Pulmonary artery endothelial cell (primary cell): ENCODE results near the gene FRMD4A. TPM values are rescaled to one million over a fixed set of nuclear protein-coding genes. Genes with fewer than 3 reads are reported as not detected.
"Not testable (repeated sequence)": the region's sequence is repeated elsewhere in the genome, so short reads cannot be mapped to it uniquely, and the experiment has no call there.

Experiments
- DNase-seq: peaks from one replicate; pipeline ENCODE4 v3.0.0-alpha.2; 2011; ENCODE audit warnings: low read depth, low spot score
- total RNA-seq: library from RNA; depleted of rRNA; stranded (reverse); fragments of >200 nt; gene quantifications from 2 replicates; pipeline ENCODE4 v1.2.3, GENCODE V29; 2014

The FRMD4A gene
- total RNA-seq, 1 donor from 2014 or later = 95.3 TPM

GRCh38 chr10:13828284-13828683 lies 502.4 kb downstream of the FRMD4A start:
- not testable (repeated sequence) for DNase-seq

DNA sequence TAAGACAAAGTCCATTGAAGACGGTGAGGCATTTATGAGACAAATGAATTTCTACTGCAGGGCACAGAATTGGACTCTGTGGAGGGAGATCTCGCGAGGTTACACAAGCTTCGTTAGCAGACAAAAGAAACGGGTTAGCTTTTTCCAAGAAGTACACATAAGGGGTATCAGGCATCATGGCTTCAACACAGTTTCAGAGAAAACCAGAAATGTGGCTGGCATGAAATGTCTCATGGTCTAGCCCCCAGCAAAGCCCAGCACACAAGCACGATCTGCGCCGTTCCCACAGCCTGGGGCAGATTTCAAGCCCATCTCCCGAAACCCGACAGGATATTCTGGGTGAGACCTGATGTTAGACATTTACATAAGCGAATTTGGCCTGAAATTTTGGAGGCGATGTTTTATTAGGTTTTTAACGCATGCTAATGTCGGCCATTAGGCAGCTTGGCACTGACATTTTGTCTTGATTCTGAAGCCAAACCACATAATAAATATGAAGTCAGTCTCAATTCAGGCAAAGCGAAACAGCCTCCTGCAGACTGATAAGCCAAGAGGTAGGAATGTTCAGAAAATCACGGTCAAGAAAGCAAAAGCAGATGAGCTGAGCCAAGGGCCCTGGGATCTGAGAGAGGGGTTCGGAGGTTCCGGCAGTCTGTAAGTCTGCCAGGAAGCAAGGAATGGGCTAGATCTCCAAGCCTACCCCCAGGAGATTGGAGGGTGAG lies 503.5 kb downstream of the FRMD4A start:
- DNase-seq = no peak

DNA sequence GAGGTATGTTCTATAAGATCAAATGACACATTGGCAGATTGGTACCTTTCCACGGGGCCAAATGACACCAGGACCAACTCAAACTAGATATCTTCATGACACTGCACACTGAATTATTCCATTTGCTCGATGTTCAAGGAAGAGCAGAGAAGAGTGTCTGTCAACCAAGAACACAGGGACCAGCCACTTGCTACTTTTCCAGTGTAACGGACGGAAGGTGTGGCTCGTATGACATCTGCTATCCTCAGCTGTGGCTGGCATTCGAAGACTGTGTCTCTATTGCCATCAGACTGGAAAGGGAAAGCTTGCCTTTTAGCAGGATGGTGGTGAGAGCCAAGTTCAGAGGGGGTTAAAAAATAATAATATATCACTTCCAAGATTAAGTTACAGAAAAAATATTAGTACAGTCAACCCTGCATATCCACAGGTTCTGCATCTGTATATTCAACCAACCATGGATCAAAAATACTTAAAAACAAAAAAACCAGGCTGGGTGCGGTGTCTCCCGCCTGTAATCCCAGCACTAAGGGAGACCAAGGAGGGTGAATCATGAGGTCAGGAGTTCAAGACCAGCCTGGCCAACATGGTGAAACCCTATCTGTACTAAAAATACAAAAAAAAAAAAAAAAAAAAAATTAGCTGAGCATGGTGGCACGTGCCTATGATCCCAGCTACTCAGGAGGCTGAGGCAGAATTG lies 506.9 kb downstream of the FRMD4A start:
- DNase-seq = no peak

DNA sequence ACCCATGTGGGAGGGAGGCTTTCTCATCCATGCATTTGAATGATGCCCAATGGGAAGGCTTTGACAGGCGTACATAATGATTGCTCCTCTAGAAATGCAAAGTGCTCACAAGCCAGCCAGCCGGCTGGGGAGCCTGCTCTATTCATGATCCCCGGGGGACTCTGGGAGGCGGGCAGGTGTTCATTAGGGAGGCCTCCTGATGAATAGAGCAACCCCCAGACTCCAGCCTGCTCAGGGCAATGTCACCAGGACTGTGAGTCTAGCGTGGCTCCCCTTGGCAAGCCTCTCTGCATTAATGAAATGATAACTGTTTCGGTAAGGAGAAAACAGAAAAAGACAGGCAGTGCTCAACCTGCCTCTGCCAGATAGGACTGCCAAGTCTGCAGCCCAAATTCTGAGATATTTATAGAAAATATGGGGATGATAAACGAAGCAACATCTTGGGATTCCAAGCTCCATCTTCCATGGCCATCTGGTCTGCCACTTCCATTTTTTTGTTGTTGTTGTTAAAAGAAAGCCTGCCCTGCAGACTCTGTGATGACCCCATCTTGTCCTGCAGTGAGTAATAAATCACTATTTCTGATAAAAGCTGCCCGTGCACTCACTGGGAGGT lies 507.5 kb downstream of the FRMD4A start:
- DNase-seq = no peak

DNA sequence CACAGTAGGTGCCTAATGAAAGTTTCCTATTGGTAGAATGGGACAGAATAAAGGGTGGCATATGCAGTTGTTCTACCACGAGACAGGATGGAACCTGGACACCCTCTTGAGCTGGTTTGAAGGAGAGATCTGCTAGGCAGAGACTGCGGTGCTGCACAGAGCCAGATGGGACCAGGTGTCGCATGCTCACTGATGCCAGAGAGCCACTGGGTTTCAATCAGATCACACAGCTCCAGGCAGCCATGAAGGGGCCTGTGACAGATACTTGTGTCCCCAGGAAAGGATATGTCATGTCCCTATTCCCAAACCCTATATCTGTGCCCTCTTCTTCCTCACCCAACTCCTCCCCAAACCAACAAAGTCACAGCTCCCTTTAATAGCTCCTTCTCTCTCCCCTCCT lies 508.2 kb downstream of the FRMD4A start:
- no peak for DNase-seq

DNA sequence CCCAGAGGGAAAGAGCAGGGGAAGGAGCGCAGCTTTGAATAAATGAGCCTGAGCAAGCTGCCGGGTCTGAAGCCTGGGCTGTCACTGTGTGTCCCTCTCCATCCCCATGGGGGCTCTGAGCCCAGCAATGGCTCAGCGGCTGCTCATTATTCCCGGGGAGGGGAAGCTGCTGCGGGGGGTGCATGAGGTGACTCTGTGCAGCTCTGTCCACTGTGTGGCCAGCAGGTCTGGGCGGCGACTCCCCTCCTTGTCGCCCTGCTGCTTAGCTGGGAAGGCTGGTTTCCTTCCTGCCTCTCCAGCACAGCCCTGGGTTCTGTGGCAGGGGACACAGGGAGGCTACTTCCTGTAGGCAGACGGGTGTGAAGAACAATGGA lies 509.8 kb downstream of the FRMD4A start:
- DNase-seq = no peak

DNA sequence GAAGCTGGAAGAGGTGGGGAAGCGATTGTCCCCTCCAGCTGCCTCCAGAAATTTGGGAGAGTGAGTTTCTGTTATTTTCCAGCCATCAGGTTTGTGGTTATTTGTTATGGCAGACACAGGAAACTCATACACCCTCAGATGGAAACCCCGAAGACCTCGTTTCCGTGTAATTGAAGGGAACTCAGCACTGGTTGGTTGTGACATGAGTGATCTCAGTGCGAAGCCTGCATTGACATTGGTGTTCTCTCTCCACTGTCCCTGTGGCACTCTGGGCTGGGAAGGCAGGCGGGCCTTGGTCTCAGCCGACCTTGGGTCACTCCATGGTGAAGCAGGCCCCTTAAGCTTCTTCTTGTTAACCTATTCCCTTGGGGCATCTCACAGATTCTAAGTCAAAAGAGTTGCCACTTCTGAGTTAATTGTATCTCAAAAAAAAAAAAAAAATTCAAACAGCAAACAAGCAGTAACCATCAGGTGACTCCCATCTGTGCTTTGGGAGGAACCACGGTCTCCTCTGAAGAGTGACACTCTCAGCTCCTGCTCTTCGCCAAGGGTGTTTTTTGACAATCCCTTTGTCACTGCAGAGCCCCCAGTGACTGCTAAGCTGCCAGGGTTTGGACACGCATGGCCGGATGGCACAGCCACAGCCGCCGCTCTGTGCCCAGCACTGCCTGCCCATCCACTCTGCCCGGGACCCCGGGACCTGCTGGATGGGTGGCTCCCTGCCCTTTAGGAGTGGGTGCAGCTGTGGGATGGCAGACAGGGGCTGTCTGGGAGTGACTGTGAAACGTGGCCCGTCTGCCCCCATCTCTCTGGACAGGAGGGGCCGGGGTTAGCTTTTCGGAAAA lies 510.4 kb downstream of the FRMD4A start:
- no peak for DNase-seq

- DNase-seq = peak; percentile 52
Measured at GRCh38 chr10:13816195-13816925, 514.4 kb downstream of the FRMD4A start.

- DNase-seq = no peak
Measured at GRCh38 chr10:13815756-13816155, 515.0 kb downstream of the FRMD4A start.

DNA sequence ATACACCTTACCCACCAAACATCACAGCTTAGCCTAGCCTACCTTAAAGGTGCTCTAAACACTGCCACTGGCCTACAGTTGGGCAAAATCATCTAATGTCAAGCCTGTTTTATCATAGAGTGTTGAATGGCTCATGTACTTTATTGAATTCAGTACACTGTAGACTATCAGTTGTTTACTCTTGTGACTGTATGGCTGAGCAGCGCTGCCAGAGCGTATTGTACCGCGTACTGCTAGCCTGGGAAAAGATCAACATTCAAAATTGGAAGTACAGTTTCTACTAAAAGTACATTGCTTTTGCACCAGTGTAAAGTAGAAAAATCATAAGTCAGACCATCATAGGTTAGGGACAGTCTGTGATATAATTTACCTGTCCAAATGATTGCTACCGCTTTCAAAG lies 517.2 kb downstream of the FRMD4A start:
- DNase-seq = no peak

DNA sequence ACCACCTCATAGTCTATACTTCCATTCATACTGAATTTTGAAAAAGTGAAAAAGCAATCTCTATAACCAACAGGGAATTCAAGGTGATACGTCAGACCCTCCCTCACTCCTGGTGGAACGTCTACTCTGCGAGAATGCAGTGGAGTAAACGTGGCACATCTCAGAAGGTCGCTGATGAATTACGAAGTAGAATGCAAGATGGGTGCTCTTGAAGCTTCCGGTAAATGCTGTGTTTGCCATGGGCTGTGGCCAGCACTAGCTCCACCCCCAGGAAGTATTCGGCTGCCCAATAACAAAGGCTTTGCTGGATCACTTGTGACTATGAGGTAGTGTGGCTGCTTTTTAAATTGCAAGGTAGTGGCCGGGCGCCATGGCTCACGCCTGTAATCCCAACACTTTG lies 517.9 kb downstream of the FRMD4A start:
- no peak for DNase-seq

GRCh38 chr10:13810568-13810967 lies 520.2 kb downstream of the FRMD4A start:
- no peak for DNase-seq

DNA sequence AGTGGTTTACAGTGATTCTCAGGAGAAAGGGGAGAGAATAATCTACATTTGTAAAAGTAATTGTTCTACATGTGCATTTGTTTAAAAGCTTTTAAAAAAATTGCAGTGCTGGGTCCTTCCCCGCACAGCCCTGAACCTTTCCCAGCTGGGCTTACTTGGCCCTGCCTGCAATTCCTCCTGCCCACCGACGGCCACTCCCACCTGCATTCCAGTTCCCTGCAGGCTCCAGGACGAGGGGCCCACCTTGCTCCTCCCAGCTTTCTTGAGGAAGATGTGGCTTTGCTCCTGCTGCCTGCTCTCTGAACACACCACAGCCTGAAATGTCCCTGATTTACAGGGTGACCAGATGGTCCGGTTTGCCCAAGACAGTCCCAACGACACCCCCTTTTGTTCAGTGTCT lies 521.3 kb downstream of the FRMD4A start:
- no peak for DNase-seq

DNA sequence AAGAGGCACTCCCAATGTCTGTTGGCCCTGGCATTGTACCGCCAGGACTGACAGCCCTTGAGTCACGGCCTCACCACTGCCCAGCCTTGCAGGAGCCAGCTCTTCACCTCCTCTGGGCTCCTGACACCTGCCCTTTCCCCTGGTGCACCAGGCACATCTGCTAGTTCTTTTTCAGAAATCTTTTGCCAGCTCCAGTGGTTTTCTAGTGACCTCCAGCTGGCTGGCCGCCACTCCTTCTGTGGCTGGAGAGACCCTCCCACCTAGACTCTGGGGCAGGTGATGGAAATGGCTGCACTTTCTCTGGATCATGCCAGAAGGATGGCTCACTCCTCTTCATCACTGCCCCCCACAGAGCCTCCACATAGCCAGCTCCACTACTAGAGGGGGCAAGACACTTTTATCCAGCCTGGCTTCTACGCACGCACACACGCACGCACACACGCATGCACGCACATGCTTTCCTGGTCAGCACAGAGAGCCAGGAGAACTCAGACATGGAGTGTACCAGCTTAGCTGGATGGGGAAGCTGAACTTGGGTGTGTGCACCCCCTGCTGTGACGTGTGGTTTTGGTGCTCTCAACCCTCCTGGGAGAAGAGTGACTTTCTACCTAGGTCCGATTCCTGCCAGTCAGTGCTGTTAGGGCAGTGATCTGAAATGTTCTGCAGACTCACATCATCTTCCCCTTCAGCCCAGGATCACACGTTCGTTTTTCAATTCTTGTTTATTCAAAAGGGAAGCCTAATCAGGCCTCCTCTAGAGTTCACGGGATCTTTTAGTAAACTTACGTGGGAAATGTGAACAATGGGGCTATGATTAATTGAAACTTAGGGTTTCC lies 522.0 kb downstream of the FRMD4A start:
- no peak for DNase-seq

DNA sequence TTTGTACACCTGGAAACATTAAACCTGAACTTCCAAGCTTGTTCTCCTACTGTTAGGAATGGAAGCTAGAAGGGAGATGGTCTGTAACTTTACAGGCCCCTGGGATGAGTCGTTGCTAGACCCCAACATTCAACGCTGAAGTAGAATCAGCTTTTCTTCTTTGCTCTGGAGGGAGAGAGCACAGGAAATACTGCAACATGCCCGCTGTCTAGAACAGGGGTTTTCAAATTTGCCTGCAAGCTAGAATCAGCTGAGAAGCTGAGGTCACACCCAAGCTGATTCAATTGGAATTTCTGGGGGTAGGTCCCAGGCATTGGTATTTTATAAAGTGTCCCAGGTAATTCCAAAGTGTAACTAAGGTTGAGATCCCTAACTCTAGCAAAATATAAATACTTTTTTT lies 524.3 kb downstream of the FRMD4A start:
- no peak for DNase-seq

DNA sequence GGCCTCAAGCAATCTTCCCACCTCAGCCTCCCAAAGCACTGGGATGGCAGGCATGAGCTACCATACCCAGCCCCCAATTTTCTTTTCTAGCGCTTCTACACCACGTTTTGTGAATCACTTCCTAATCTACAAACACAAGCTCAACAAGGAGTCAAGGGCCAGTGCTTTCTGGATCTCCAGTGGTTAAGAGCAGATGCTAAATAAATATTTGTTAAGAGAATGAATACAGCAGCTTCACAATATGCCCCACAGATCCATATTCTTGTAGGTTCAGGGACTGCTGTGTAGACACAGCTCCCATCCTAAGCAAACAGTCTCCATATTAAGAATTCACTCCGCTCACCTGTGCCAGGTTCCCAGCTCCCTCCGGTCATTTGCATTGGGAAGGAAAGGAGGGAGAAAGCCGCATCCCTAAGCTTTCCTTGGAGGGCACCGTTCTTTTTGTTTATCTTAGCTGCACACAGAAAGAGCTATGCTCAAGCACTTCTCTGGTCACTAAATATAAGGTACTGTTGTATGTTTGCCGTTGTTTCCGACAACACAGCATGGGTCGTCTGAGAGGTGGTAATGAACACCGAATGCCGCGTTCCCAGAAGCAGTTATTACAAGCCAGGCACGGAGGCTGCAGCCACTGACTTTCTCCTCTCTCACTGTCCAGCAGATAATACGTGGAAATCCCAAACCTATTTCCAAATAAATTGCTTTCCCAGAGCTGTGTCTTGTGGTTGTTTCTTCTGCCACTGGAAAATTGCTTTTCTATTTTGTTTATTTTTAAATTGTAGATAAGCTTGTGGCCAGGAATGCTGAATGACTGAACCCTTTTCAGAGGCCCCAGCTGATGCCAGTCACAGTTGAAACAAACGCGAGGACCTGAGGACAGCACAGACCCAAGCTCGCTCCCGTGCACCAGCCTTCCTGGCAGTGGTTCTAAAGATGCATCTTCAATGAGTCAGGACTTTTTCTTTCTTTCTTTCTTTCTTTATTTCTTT lies 526.9 kb downstream of the FRMD4A start:
- DNase-seq = no peak

GRCh38 chr10:13801907-13802288 lies 528.8 kb downstream of the FRMD4A start:
- DNase-seq = no peak

DNA sequence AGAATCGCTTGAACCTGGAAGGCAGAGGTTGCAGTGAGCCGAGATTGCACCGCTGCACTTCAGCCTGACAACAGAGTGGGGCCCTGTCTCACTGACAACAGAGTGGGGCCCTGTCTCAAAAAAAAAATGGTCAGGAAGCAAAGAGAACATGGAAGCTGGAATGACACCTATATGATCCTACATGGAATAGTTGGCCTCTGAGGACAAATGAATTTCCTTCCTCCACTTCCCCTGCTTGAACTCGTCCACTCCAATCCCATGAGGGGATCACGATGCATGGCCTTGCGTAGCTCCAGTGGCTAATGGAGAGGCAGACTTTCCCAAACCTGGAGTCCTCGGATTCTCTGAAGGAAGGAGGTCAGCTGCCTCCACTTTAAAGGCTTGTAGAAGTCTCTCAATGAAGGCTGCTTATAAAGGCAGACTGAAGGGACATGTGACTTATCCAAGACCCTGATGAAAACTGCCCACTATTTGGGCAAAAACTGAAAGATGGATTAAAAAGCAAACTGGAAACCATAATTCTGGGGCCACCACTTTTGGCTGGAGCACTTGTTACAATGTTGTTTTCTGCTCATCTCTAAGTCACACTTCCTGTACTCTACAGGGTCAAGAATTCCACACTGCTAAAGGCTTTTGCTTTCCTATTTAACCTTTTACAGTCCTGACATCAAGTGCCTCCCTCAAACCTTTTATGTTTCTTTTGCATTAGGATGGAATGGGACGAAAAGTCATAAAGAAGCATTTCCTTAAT lies 529.4 kb downstream of the FRMD4A start:
- no peak for DNase-seq
